Naive B cell (primary cell): ENCODE data around the gene FAU. TPM values are rescaled to one million over a fixed set of nuclear protein-coding genes. Genes with fewer than 3 reads are reported as not detected.

ENCODE experiments used
- ATAC-seq, 2 donors: fragments of 150-1000 bp; cut with Tn5 transposase; 2 replicates each; pipeline ENCODE4 v1.10.0; 2021; ENCODE audit warnings: low read depth in 2 of 2, mild to moderate bottlenecking in 2 of 2, moderate library complexity in 2 of 2
- DNase-seq: peaks from one replicate; pipeline ENCODE4 v3.0.0; 2022
- H3K27ac Mint-ChIP-seq, 6 donors: one replicate each; pipeline ENCODE4 v1.8.0; 2020 to 2022; ENCODE audit warnings: mild to moderate bottlenecking in 6 of 6, mixed read lengths in 6 of 6, moderate library complexity in 5 of 6, inconsistent platforms in 2 of 6
- H3K27me3 Mint-ChIP-seq, 3 donors: one replicate each; pipeline ENCODE4 v1.8.0; 2021 to 2022; ENCODE audit warnings: mixed read lengths in 3 of 3, mild to moderate bottlenecking in 1 of 3
- H3K36me3 Mint-ChIP-seq, 2 donors: one replicate each; pipeline ENCODE4 v1.8.0; 2020 to 2022; ENCODE audit warnings: mixed read lengths in 2 of 2, inconsistent platforms in 1 of 2, mild to moderate bottlenecking in 1 of 2
- H3K4me1 Mint-ChIP-seq, 3 donors: one replicate each; pipeline ENCODE4 v1.8.0; 2020 to 2022; ENCODE audit warnings: mixed read lengths in 3 of 3, inconsistent platforms in 1 of 3, mild to moderate bottlenecking in 1 of 3, moderate library complexity in 1 of 3
- H3K4me3 Mint-ChIP-seq, 8 donors: one replicate each; pipeline ENCODE4 v1.8.0; 2020 to 2022; ENCODE audit warnings: mild to moderate bottlenecking in 8 of 8, mixed read lengths in 8 of 8, moderate library complexity in 8 of 8, inconsistent platforms in 2 of 8
- H3K9me3 Mint-ChIP-seq, 7 donors: one replicate each; pipeline ENCODE4 v1.8.0; 2020 to 2022; ENCODE audit warnings: mixed read lengths in 7 of 7, mild to moderate bottlenecking in 5 of 7, inconsistent platforms in 2 of 7, moderate library complexity in 1 of 7
- polyA plus RNA-seq, 6 donors: library from polyadenylated mRNA; unstranded; fragments of 300-500 nt; fragmentation: Illumina TruSeq; gene quantifications; one replicate each; pipeline ENCODE4 v1.2.3, GENCODE V29; 2021; ENCODE audit warnings: low read depth in 6 of 6

FAU gene
- polyA plus RNA-seq, 6 donors from 2014 or later = 1,024 to 1,586 (median 1,385) TPM

DNA sequence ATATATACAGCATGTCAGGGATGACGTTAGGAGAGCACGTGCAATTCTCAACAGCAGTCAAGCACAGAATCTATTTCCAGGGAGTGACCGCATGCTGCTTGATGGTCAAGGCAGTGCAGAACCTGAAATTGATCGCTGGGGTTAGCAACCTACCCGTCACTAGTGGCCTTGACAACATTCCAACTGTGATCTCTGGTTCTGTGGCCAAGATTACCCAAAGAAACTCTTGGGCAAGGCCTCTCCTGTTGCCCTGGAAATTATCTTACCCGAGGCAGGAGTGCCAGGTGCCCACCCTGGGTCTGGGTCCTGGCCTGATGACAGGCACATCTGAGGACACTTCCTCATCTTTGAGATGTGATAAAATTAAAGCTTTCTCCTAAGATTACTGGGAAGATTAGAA is 8.1 kb downstream of the FAU start:
- Mint-ChIP-seq H3K4me1 (peaks cover 42 to 69% (median 48%) of the 10 kb centered on the region in 3 donors), H3K9me3 (no peaks in the 10 kb centered on the region), H3K4me3 (peak overlapping the region in 6 of 8 donors; percentile 35 to 96 (median 93)), H3K36me3 (peaks cover 5% of the 10 kb centered on the region in 2 donors), H3K27me3 (no peaks in the 10 kb centered on the region), H3K27ac (peak overlapping the region in 2 of 6 donors; percentile 89 to 94)
- ATAC-seq (no peak), DNase-seq (no peak)

DNA sequence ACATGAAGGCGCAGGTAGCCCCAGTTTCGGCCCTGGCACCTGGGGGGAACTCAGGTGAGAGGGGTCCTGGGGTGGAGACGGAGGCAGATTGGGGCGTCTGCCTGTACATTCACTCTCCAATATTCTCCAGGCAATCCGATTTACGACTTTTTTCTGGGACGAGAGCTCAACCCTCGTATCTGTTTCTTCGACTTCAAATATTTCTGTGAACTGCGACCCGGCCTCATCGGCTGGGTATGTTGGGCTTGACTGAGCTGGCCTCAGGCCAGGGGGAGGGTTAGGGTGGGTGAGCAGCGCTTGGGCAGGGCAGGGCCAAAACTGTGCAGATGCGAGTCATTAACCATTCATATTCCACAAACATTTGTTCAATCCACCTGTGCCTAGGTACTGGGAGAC is 8.6 kb downstream of the FAU start:
- ATAC-seq (no peak), DNase-seq (no peak)
- H3K27me3 Mint-ChIP-seq = no peaks in the 10 kb centered on the region
- H3K9me3 Mint-ChIP-seq = no peaks in the 10 kb centered on the region
- peak overlapping the region; percentile 9 to 94 (median 86) for H3K27ac Mint-ChIP-seq
- H3K4me3 Mint-ChIP-seq = peak overlapping the region; percentile 90 to 100 (median 94)
- peaks cover 38 to 64% (median 43%) of the 10 kb centered on the region in 3 donors for H3K4me1 Mint-ChIP-seq
- no peaks in the 10 kb centered on the region for H3K36me3 Mint-ChIP-seq

GRCh38 chr11:65112546-65113360 is 9.2 kb downstream of the FAU start:
- DNase-seq = peak; percentile 75
- H3K27me3 Mint-ChIP-seq = no peaks in the 10 kb centered on the region
- ATAC-seq = peak; percentile 59
- H3K9me3 Mint-ChIP-seq = no peaks in the 10 kb centered on the region
- H3K36me3 Mint-ChIP-seq = no peaks in the 10 kb centered on the region
- peaks cover 34 to 58% (median 37%) of the 10 kb centered on the region in 3 donors for H3K4me1 Mint-ChIP-seq
- H3K4me3 Mint-ChIP-seq = peak overlapping the region; percentile 90 to 100 (median 94)
- peak overlapping the region in 5 of 6 donors; percentile 74 to 94 (median 89) for H3K27ac Mint-ChIP-seq

DNA sequence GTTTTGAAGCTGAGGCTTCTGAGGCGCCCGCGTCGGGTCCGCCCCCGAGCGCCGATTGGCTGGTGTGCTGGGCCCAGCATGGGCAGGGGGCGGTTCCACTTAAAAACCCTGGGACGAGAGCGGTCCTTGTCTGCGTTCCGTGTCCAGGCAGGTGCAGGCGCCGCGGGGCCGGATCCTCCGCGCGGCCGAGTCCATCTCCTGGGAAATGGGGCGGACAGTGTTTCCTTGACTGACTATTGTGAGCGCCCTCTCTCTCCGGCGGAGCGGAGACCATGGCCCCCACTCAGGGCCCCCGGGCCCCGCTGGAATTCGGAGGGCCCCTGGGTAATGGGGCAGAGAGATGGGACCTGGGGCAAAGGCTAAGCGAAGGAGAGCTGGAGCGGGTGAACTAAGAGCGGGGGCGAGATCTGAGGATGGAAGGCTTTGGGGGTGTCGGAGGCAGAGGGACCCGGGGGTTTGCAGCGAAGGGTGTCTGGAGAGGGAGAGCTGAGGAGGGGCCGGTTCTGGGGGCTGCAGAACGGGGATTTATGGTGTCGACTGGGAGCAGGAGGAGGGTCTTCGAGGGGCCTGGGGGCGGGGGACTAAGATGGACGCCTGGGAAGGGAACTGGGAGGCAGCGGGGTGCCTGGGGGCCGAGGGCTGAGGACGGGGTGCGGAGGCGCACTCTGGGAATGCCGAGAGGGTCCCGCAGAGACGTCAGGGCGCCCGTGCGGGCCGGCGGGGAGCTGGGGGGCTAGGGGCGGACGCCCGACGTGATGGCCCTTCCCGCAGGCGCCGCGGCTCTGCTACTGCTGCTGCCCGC is 10.0 kb downstream of the FAU start, which contains the start of gene TM7SF2:
Gene TM7SF2, plus strand, starts transcription at position 129 of the 802 bp plus-strand sequence. Its CDS starts 144 bp downstream, at position 273.
- no peaks in the 10 kb centered on the region for H3K36me3 Mint-ChIP-seq
- H3K4me3 Mint-ChIP-seq = peak within 1 kb of the TSS; percentile 90 to 100 (median 94)
- peak; percentile 68 to 73 for ATAC-seq
- peak within 1 kb of the TSS; percentile 86 to 99 (median 90) for H3K27ac Mint-ChIP-seq
- no peaks in the 10 kb centered on the region for H3K27me3 Mint-ChIP-seq
- DNase-seq = peak; percentile 93
- H3K4me1 Mint-ChIP-seq = peaks cover 30 to 53% (median 32%) of the 10 kb centered on the region in 3 donors
- H3K9me3 Mint-ChIP-seq = no peaks in the 10 kb centered on the region

GRCh38 chr11:65111159-65111743 is 10.7 kb downstream of the FAU start:
- H3K4me1 Mint-ChIP-seq = peaks cover 35 to 54% (median 39%) of the 10 kb centered on the region in 3 donors

DNA sequence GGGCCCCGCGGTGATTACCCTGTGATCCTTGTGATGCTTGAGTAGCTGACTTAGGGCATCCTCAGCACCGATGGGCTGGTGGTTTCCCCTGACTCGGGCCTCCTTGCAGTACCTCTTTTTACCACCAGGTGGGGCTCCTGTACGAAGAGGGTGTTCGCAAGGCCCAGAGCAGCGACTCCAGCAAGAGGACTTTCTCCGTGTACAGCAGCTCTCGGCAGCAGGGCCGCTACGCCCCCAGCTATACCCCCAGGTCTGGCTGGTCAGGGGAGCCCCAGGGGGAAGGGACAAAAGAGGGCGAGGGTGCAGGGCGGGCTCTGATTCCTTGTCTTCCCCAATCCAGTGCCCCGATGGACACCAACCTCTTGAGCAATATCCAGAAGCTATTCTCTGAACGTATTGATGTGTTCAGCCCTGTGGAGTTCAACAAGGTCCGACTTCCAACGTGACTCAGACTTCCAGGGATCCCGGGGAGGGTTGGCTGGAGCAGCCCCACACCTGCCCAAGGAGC is 11.5 kb downstream of the FAU start:
- ATAC-seq (peak; percentile 46 to 55), DNase-seq (peak; percentile 90)
- peak overlapping the region in 7 of 8 donors; percentile 15 to 93 (median 42) for H3K4me3 Mint-ChIP-seq
- H3K36me3 Mint-ChIP-seq = no peaks in the 10 kb centered on the region
- H3K9me3 Mint-ChIP-seq = no peaks in the 10 kb centered on the region
- H3K27ac Mint-ChIP-seq = peak overlapping the region; percentile 37 to 98 (median 93)
- H3K27me3 Mint-ChIP-seq = no peaks in the 10 kb centered on the region
- H3K4me1 Mint-ChIP-seq = peaks cover 38 to 53% (median 40%) of the 10 kb centered on the region in 3 donors

More at GRCh38 chr11:65111159-65111743, 10.7 kb downstream of the FAU start:
- Mint-ChIP-seq H3K4me3 (peak overlapping the region; percentile 90 to 100 (median 94)), H3K27ac (peak overlapping the region in 5 of 6 donors; percentile 86 to 99 (median 93)), H3K27me3 (no peaks in the 10 kb centered on the region), H3K9me3 (no peaks in the 10 kb centered on the region), H3K36me3 (no peaks in the 10 kb centered on the region)
- ATAC-seq (no peak), DNase-seq (no peak)

- no peak for DNase-seq
- Mint-ChIP-seq H3K4me3 (no peak overlapping the region), H3K27me3 (no peaks in the 10 kb centered on the region), H3K4me1 (peaks cover 38 to 49% (median 40%) of the 10 kb centered on the region in 3 donors), H3K9me3 (no peaks in the 10 kb centered on the region), H3K36me3 (no peaks in the 10 kb centered on the region), H3K27ac (peak overlapping the region in 4 of 6 donors; percentile 34 to 98 (median 96))
- no peak for ATAC-seq
Measured at GRCh38 chr11:65109231-65110198, 12.4 kb downstream of the FAU start.

DNA sequence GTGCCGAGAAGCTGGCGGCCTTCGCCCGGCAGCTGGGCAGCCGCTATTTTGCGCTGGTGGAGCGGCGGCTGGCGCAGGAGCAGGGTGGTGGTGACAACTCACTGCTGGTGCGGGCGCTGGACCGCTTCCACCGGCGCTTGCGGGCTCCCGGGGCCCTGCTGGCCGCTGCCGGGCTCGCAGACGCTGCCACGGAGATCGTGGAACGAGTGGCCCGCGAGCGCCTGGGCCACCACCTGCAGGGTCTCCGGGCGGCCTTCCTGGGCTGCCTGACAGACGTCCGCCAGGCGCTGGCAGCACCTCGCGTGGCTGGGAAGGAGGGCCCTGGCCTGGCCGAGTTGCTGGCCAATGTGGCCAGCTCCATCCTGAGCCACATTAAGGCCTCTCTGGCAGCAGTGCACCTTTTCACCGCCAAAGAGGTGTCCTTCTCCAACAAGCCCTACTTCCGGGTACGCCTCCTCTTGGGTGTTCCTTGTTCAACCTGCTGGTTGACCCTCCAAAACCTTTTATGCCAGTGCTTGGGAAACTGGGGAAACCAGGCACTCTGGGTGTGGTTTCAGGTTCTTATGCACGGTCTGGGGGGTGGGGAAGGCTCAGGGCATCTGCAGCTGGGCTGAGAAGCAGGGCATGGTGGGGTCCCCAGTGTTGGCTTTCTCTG is 13.3 kb downstream of the FAU start:
- DNase-seq = no peak
- Mint-ChIP-seq H3K9me3 (no peaks in the 10 kb centered on the region), H3K27ac (no peak overlapping the region), H3K27me3 (no peaks in the 10 kb centered on the region), H3K36me3 (no peaks in the 10 kb centered on the region), H3K4me1 (peaks cover 41 to 43% (median 41%) of the 10 kb centered on the region in 3 donors), H3K4me3 (no peak overlapping the region)
- ATAC-seq = no peak

DNA sequence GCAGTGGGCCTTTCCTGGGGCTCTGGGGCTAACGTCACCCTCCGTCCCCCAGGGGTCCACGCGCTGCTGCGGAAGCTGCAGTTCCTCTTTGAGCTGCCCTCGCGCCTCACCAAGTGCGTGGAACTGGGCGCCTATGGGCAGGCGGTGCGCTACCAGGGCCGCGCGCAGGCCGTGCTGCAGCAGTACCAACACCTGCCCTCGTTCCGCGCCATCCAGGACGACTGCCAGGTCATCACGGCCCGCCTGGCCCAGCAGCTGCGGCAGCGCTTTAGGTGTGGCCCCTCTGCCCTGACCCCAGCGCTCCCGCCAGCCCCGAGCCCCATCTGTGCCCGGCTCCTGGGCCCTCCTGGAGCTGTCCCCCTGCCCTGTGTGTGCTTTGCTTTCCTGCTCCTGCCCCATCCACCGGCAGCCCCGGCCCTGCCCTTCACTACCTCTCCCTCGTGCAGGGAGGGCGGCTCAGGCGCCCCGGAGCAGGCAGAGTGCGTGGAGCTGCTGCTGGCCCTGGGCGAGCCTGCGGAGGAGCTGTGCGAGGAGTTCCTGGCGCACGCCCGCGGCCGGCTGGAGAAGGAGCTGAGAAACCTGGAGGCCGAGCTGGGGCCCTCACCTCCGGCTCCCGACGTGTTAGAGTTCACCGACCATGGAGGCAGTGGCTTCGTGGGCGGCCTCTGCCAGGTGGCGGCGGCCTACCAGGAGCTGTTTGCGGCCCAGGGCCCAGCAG is 14.0 kb downstream of the FAU start:
- Mint-ChIP-seq H3K36me3 (no peaks in the 10 kb centered on the region), H3K27ac (no peak overlapping the region), H3K27me3 (no peaks in the 10 kb centered on the region), H3K4me1 (peaks cover 34 to 42% (median 40%) of the 10 kb centered on the region in 3 donors), H3K9me3 (no peaks in the 10 kb centered on the region), H3K4me3 (no peak overlapping the region)
- ATAC-seq = no peak
- no peak for DNase-seq

GRCh38 chr11:65107078-65107477 is 14.9 kb downstream of the FAU start:
- H3K27ac Mint-ChIP-seq = peak overlapping the region in 1 of 6 donors; percentile 52
- no peaks in the 10 kb centered on the region for H3K36me3 Mint-ChIP-seq
- ATAC-seq (no peak), DNase-seq (no peak)
- no peaks in the 10 kb centered on the region for H3K9me3 Mint-ChIP-seq
- no peaks in the 10 kb centered on the region for H3K27me3 Mint-ChIP-seq
- H3K4me1 Mint-ChIP-seq = peaks cover 29 to 45% (median 37%) of the 10 kb centered on the region in 3 donors
- peak overlapping the region in 1 of 8 donors; percentile 49 for H3K4me3 Mint-ChIP-seq

DNA sequence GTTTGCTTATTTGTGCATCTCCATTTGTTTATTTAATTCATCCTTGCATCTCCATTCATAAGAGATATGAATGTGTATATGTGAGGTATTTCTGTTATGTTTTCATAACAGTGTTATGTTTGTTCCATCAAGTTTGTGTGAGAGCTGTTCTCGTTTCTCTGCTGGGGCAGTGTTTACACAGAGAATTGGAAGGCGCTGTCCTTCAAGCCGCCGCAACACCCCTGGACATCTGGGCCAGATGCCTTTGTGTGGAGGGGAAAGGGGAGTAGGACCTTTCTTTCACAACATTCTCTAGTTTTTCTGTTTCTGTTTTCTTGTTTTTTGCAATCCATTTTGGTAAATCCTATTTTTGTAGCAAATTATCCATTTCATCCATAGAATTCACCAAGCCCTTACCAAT is 17.3 kb downstream of the FAU start:
- DNase-seq (no peak), ATAC-seq (no peak)
- Mint-ChIP-seq H3K4me3 (no peak overlapping the region), H3K27me3 (no peaks in the 10 kb centered on the region), H3K9me3 (no peaks in the 10 kb centered on the region), H3K27ac (peak overlapping the region in 2 of 6 donors; percentile 22 to 81), H3K36me3 (no peaks in the 10 kb centered on the region), H3K4me1 (peaks cover 12 to 23% (median 16%) of the 10 kb centered on the region in 3 donors)
